Measurements from ENCODE around the gene BEAN1. TPM values are rescaled to one million over a fixed set of nuclear protein-coding genes. Genes with fewer than 3 reads are reported as not detected.
A peak's percentile ranks its signal among the peaks of the same experiment; 100 is the strongest.

BEAN1 gene
- total RNA-seq, 1 donor from 2014 or later = not detected

GRCh38 chr16:66484453-66485213 lies 57.5 kb downstream of the BEAN1 start:
- peak in 1 of 2 donors; percentile 61 for DNase-seq (ENCODE audit: low spot score in 2 of 2)
- intact Hi-C loops (cut with DNase I) = loop anchor here (5.0 kb wide), 2 partner anchors 123 to 127 kb away; no protein-coding TSS in a partner anchor

GRCh38 chr16:66485376-66485775 lies 58.3 kb downstream of the BEAN1 start:
- Histone ChIP-seq H3K36me3 (no peaks in the 10 kb centered on the region), H3K4me3 (no peak overlapping the region), H3K27me3 (no peaks in the 10 kb centered on the region), H3K9me3 (no peaks in the 10 kb centered on the region), H3K4me1 (peaks cover 8 to 20% of the 10 kb centered on the region in 2 donors), H3K27ac (peak overlapping the region in 1 of 2 donors; percentile 75)
- intact Hi-C loops (cut with DNase I) = no loop called here
- DNase-seq (ENCODE audit: low spot score in 2 of 2) = peak in 1 of 2 donors; percentile 49
- no peak for TF ChIP-seq CTCF (IDR thresholded peaks at IDR 0.05)

More at GRCh38 chr16:66484453-66485213, 57.5 kb downstream of the BEAN1 start:
- Histone ChIP-seq H3K4me3 (no peak overlapping the region), H3K27me3 (no peaks in the 10 kb centered on the region), H3K9me3 (no peaks in the 10 kb centered on the region), H3K4me1 (peaks cover 8 to 20% of the 10 kb centered on the region in 2 donors), H3K27ac (no peak overlapping the region), H3K36me3 (no peaks in the 10 kb centered on the region)
- TF ChIP-seq CTCF (IDR thresholded peaks at IDR 0.05) = no peak

GRCh38 chr16:66486199-66486772 lies 59.2 kb downstream of the BEAN1 start:
- no peak for TF ChIP-seq CTCF (IDR thresholded peaks at IDR 0.05)
- H3K36me3 ChIP-seq = no peaks in the 10 kb centered on the region
- H3K27ac ChIP-seq = peak overlapping the region; percentile 75 to 76
- no peak overlapping the region for H3K4me3 ChIP-seq
- peaks cover 8 to 20% of the 10 kb centered on the region in 2 donors for H3K4me1 ChIP-seq
- no peaks in the 10 kb centered on the region for H3K9me3 ChIP-seq
- no peak for DNase-seq (ENCODE audit: low spot score in 2 of 2)
- intact Hi-C loops (cut with DNase I) = loop anchor here (2.0 kb wide), 1 partner anchor 31 kb away; no protein-coding TSS in a partner anchor
- H3K27me3 ChIP-seq = no peaks in the 10 kb centered on the region

GRCh38 chr16:66486773-66487579 lies 59.9 kb downstream of the BEAN1 start:
- intact Hi-C loops (cut with DNase I) = loop anchor here (2.0 kb wide), 1 partner anchor 30 kb away; no protein-coding TSS in a partner anchor
- Histone ChIP-seq H3K36me3 (no peaks in the 10 kb centered on the region), H3K4me3 (no peak overlapping the region), H3K27me3 (no peaks in the 10 kb centered on the region), H3K9me3 (no peaks in the 10 kb centered on the region), H3K4me1 (peaks cover 8 to 20% of the 10 kb centered on the region in 2 donors), H3K27ac (peak overlapping the region; percentile 75 to 76)
- peak in 1 of 2 donors; percentile 82 for DNase-seq (ENCODE audit: low spot score in 2 of 2)
- TF ChIP-seq CTCF (IDR thresholded peaks at IDR 0.05) = no peak

- no peaks in the 10 kb centered on the region for H3K27me3 ChIP-seq
- no peaks in the 10 kb centered on the region for H3K36me3 ChIP-seq
- intact Hi-C loops (cut with DNase I) = loop anchor here (2.0 kb wide), 1 partner anchor 29 kb away; no protein-coding TSS in a partner anchor
- H3K9me3 ChIP-seq = no peaks in the 10 kb centered on the region
- H3K4me3 ChIP-seq = no peak overlapping the region
- peak in 1 of 2 donors; percentile 34 for DNase-seq (ENCODE audit: low spot score in 2 of 2)
- H3K27ac ChIP-seq = peak overlapping the region; percentile 75 to 76
- TF ChIP-seq CTCF (IDR thresholded peaks at IDR 0.05) = no peak
- H3K4me1 ChIP-seq = peaks cover 8 to 20% of the 10 kb centered on the region in 2 donors
These were observed 60.6 kb downstream of the BEAN1 start for GRCh38 chr16:66487580-66488275.

All from ascending aorta (tissue), 2 donors.